SK-N-SH treated with all-trans-retinoic acid at 6 μM for 48 hours (cell line): Measurements from ENCODE around the gene NHLRC2.
"Not testable (repeated sequence)": the region's sequence is repeated elsewhere in the genome, so short reads cannot be mapped to it uniquely, and the experiment has no call there.

Experiments
- ARNTL ChIP-seq: fragments of 450-650 bp; formaldehyde crosslinking; IDR thresholded peaks from 2 replicates; pipeline ENCODE4 v1.5.0; 2020; ENCODE audit warnings: low read depth, mild to moderate bottlenecking, moderate library complexity, borderline replicate concordance
- CREB5 ChIP-seq: fragments of 250-450 bp; sonication (Bioruptor Pico); IDR thresholded peaks from 2 replicates; pipeline ENCODE4 v1.5.1; 2020; ENCODE audit warnings: low read depth, mild to moderate bottlenecking, moderate library complexity
- ESRRG ChIP-seq: fragments of 250-450 bp; sonication (Bioruptor Pico); IDR thresholded peaks from 2 replicates; pipeline ENCODE4 v1.6.1; 2021; ENCODE audit warnings: mild to moderate bottlenecking
- PATZ1 ChIP-seq: fragments of 250-450 bp; sonication (Bioruptor Pico); IDR thresholded peaks from 2 replicates; pipeline ENCODE4 v1.8.0; 2020; ENCODE audit warnings: mild to moderate bottlenecking, moderate library complexity, borderline replicate concordance
- POU6F1 ChIP-seq: fragments of 250-450 bp; sonication (Bioruptor Pico); IDR thresholded peaks from 2 replicates; pipeline ENCODE4 v1.8.0; 2021; ENCODE audit warnings: low read depth, mild to moderate bottlenecking, moderate library complexity, borderline replicate concordance
- PPARA ChIP-seq: fragments of 250-450 bp; sonication (Bioruptor Pico); IDR thresholded peaks from 2 replicates; pipeline ENCODE4 v1.5.0; 2020; ENCODE audit warnings: mild to moderate bottlenecking, borderline replicate concordance
- TSHZ2 ChIP-seq: fragments of 250-450 bp; sonication (Bioruptor Pico); IDR thresholded peaks from 2 replicates; pipeline ENCODE4 v1.5.0; 2020; ENCODE audit warnings: mild to moderate bottlenecking, moderate library complexity
- ZC3H10 ChIP-seq: fragments of 250-450 bp; sonication (Bioruptor Pico); IDR thresholded peaks from 2 replicates; pipeline ENCODE4 v1.5.1; 2021; ENCODE audit warnings: mild to moderate bottlenecking, moderate library complexity
- ZFP30 ChIP-seq: fragments of 450-650 bp; formaldehyde crosslinking; IDR thresholded peaks from 2 replicates; pipeline ENCODE4 v1.5.0; 2022; ENCODE audit warnings: mild to moderate bottlenecking, moderate library complexity
- ZNF565 ChIP-seq: fragments of 450-650 bp; formaldehyde crosslinking; conservative IDR thresholded peaks from 2 replicates; pipeline ENCODE4 v1.5.0; 2020; ENCODE audit warnings: low read depth, mild to moderate bottlenecking, moderate library complexity

- TF ChIP-seq ZFP30 (CRISPR knock-in tag); POU6F1; ARNTL (CRISPR knock-in tag); ZNF565 (CRISPR knock-in tag); CREB5 (CRISPR knock-in tag); TSHZ2 (CRISPR knock-in tag); ZC3H10 (CRISPR knock-in tag); PPARA (CRISPR knock-in tag); PATZ1 (CRISPR knock-in tag); ESRRG (CRISPR knock-in tag): not testable (repeated sequence)
These were observed 39.8 kb upstream of the NHLRC2 start for GRCh38 chr10:113814700-113815099.
